Neuronal stem cell (in vitro differentiated cells): ENCODE data around the gene ANKEF1.

ENCODE experiments used
- DNase-seq: peaks from one replicate; pipeline ENCODE4 v3.0.0-alpha.2; 2013; ENCODE audit warnings: low spot score
- H2AFZ ChIP-seq: one replicate; pipeline ENCODE4 v1.6.1; 2013; ENCODE audit warnings: mild to moderate bottlenecking, low read length, inconsistent platforms
- H2AK5ac ChIP-seq: 2 replicates; pipeline ENCODE4 v1.6.1; 2013; ENCODE audit warnings: low read depth, mild to moderate bottlenecking, inconsistent platforms, low read length, moderate library complexity, mixed read lengths
- H2BK120ac ChIP-seq: 2 replicates; pipeline ENCODE4 v1.6.1; 2013; ENCODE audit warnings: low read depth, mild to moderate bottlenecking, inconsistent platforms, low read length, moderate library complexity, mixed read lengths
- H2BK12ac ChIP-seq: one replicate; pipeline ENCODE4 v1.6.1; 2013; ENCODE audit warnings: low read length, inconsistent platforms
- H2BK15ac ChIP-seq: 2 replicates; pipeline ENCODE4 v1.6.1; 2013; ENCODE audit warnings: mild to moderate bottlenecking, low read length, inconsistent platforms, mixed read lengths
- H2BK5ac ChIP-seq: one replicate; pipeline ENCODE4 v1.6.1; 2013; ENCODE audit warnings: inconsistent platforms, mild to moderate bottlenecking, low read length, moderate library complexity
- H3K14ac ChIP-seq: one replicate; pipeline ENCODE4 v1.6.1; 2013; ENCODE audit warnings: low read length, inconsistent platforms
- H3K18ac ChIP-seq: 2 replicates; pipeline ENCODE4 v1.6.1; 2013; ENCODE audit warnings: low read length, inconsistent platforms
- H3K23ac ChIP-seq: 2 replicates; pipeline ENCODE4 v1.6.1; 2013; ENCODE audit warnings: low read depth, mild to moderate bottlenecking, mixed read lengths, low read length, inconsistent platforms; ENCODE audit not compliant: poor library complexity
- H3K27ac ChIP-seq: replicated peaks from 3 replicates; pipeline ENCODE4 v1.5.1; 2013; ENCODE audit warnings: low read length, inconsistent platforms
- H3K27me3 ChIP-seq, 3 experiments: 2 replicates each; pipeline ENCODE4 v1.6.1; 2013; ENCODE audit warnings: low read length in 3 of 3, mild to moderate bottlenecking in 2 of 3, inconsistent platforms in 1 of 3, low read depth in 1 of 3, mixed read lengths in 1 of 3, moderate library complexity in 1 of 3; ENCODE audit not compliant: control insufficient read depth in 3 of 3, insufficient read depth in 3 of 3
- H3K36me3 ChIP-seq, 2 donors: replicated peaks in 1 of 2; 2 replicates each; pipeline ENCODE4 v1.6.1; 2013; ENCODE audit warnings: low read length in 2 of 2; ENCODE audit not compliant: control insufficient read depth in 2 of 2, insufficient read depth in 2 of 2
- H3K4ac ChIP-seq: 2 replicates; pipeline ENCODE4 v1.6.1; 2013; ENCODE audit warnings: inconsistent platforms, mild to moderate bottlenecking, low read length, moderate library complexity
- H3K4me1 ChIP-seq, 2 donors: 1 replicate in 1 of 2; 2 replicates in 1 of 2; pipeline ENCODE4 v1.6.1; 2013; ENCODE audit warnings: low read length in 2 of 2, low read depth in 1 of 2; ENCODE audit not compliant: control insufficient read depth in 2 of 2, insufficient read depth in 1 of 2
- H3K4me2 ChIP-seq: one replicate; pipeline ENCODE4 v1.6.1; 2013; ENCODE audit warnings: mild to moderate bottlenecking, low read length, inconsistent platforms; ENCODE audit not compliant: insufficient read depth, poor library complexity, severe bottlenecking
- H3K4me3 ChIP-seq, 2 donors: 2 replicates each; pipeline ENCODE4 v1.5.1; 2013; ENCODE audit warnings: low read length in 2 of 2, mild to moderate bottlenecking in 2 of 2, inconsistent platforms in 1 of 2, moderate library complexity in 1 of 2
- H3K79me1 ChIP-seq: one replicate; pipeline ENCODE4 v1.6.1; 2013; ENCODE audit warnings: low read depth, mild to moderate bottlenecking, inconsistent platforms, low read length, moderate library complexity
- H3K9ac ChIP-seq: one replicate; pipeline ENCODE4 v1.6.1; 2013; ENCODE audit warnings: mild to moderate bottlenecking, low read depth, low read length, inconsistent platforms; ENCODE audit not compliant: poor library complexity
- H3K9me3 ChIP-seq, 2 donors: replicated peaks in 1 of 2; 2 replicates each; pipeline versions ENCODE3 to v1.6.1; 2013; ENCODE audit warnings: low read length in 2 of 2, mild to moderate bottlenecking in 2 of 2, inconsistent platforms in 1 of 2, low read depth in 1 of 2, mixed read lengths in 1 of 2, moderate library complexity in 1 of 2; ENCODE audit not compliant: control insufficient read depth in 2 of 2, insufficient read depth in 1 of 2
- H4K8ac ChIP-seq: one replicate; pipeline ENCODE4 v1.6.1; 2013; ENCODE audit warnings: low read depth, mild to moderate bottlenecking, inconsistent platforms, low read length, moderate library complexity
- H4K91ac ChIP-seq: one replicate; pipeline ENCODE4 v1.6.1; 2013; ENCODE audit warnings: low read length, low read depth, mild to moderate bottlenecking, inconsistent platforms; ENCODE audit not compliant: poor library complexity
- WGBS, 2 donors: extraction: QIAGEN DNeasy Blood & Tissue Kit; methylation state at CpG; one replicate each; pipeline ENCODE4 v1.1.7; 2013; ENCODE audit warnings: missing lambda C conversion rate in 2 of 2, mixed read lengths in 1 of 2; ENCODE audit not compliant: insufficient read length in 2 of 2, insufficient replicate concordance in 1 of 2; ENCODE audit errors: extremely low coverage in 2 of 2; 5-methylcytosine and 5-hydroxymethylcytosine counted together

The ANKEF1 gene

GRCh38 chr20:10014431-10014830, 20.4 kb upstream of the ANKEF1 start:
- no peak overlapping the region for H3K27ac ChIP-seq
- no peak overlapping the region for H2AFZ ChIP-seq
- H2AK5ac ChIP-seq = no peak overlapping the region
- no peak overlapping the region for H3K14ac ChIP-seq
- H4K8ac ChIP-seq = no peak overlapping the region
- H3K4me3 ChIP-seq = no peak overlapping the region
- H4K91ac ChIP-seq = no peak overlapping the region
- H3K4me2 ChIP-seq = no peak overlapping the region
- H3K36me3 ChIP-seq = no peaks in the 10 kb centered on the region
- no peak overlapping the region for H2BK12ac ChIP-seq
- no peak for DNase-seq
- H3K23ac ChIP-seq = no peak overlapping the region
- H3K9ac ChIP-seq = no peak overlapping the region
- H3K4me1 ChIP-seq = no peaks in the 10 kb centered on the region
- no peak overlapping the region for H2BK15ac ChIP-seq
- H2BK120ac ChIP-seq = no peak overlapping the region
- WGBS, 2 donors = no CpG with 5 or more reads among the region's 5 CpGs
- no peak overlapping the region for H3K18ac ChIP-seq
- H2BK5ac ChIP-seq = no peak overlapping the region
- H3K9me3 ChIP-seq = no peaks in the 10 kb centered on the region
- no peak overlapping the region for H3K4ac ChIP-seq
- H3K79me1 ChIP-seq = no peaks in the 10 kb centered on the region
- no peaks in the 10 kb centered on the region for H3K27me3 ChIP-seq

- Histone ChIP-seq H3K27ac (no peak overlapping the region), H2BK12ac (no peak overlapping the region), H4K91ac (no peak overlapping the region), H3K4me3 (no peak overlapping the region), H3K4me1 (no peaks in the 10 kb centered on the region), H3K4me2 (no peak overlapping the region), H3K36me3 (no peaks in the 10 kb centered on the region), H3K79me1 (no peaks in the 10 kb centered on the region), H3K14ac (no peak overlapping the region), H2BK5ac (no peak overlapping the region), H2BK15ac (no peak overlapping the region), H3K4ac (no peak overlapping the region), H3K23ac (no peak overlapping the region), H3K27me3 (no peaks in the 10 kb centered on the region), H3K9ac (no peak overlapping the region), H2BK120ac (no peak overlapping the region), H4K8ac (no peak overlapping the region), H3K18ac (no peak overlapping the region), H2AK5ac (no peak overlapping the region), H3K9me3 (no peaks in the 10 kb centered on the region), H2AFZ (no peak overlapping the region)
- WGBS, 2 donors = no CpG with 5 or more reads among the region's 2 CpGs
- no peak for DNase-seq
These were observed 13.8 kb upstream of the ANKEF1 start for GRCh38 chr20:10020937-10021336.

GRCh38 chr20:10022625-10023024, 12.2 kb upstream of the ANKEF1 start:
- WGBS, 2 donors = no CpG with 5 or more reads among the region's 2 CpGs
- Histone ChIP-seq H3K36me3 (no peaks in the 10 kb centered on the region), H3K27me3 (no peaks in the 10 kb centered on the region), H2BK12ac (no peak overlapping the region), H2BK15ac (no peak overlapping the region), H3K79me1 (no peaks in the 10 kb centered on the region), H3K23ac (no peak overlapping the region), H2BK120ac (no peak overlapping the region), H2AK5ac (no peak overlapping the region), H3K18ac (no peak overlapping the region), H3K4me2 (no peak overlapping the region), H3K27ac (no peak overlapping the region), H4K8ac (no peak overlapping the region), H2BK5ac (no peak overlapping the region), H3K4me1 (no peaks in the 10 kb centered on the region), H3K4me3 (no peak overlapping the region), H4K91ac (no peak overlapping the region), H3K4ac (no peak overlapping the region), H3K9ac (no peak overlapping the region), H3K9me3 (no peaks in the 10 kb centered on the region), H2AFZ (no peak overlapping the region), H3K14ac (no peak overlapping the region)
- DNase-seq = no peak

- no peak overlapping the region for H4K8ac ChIP-seq
- no peaks in the 10 kb centered on the region for H3K9me3 ChIP-seq
- H3K4ac ChIP-seq = no peak overlapping the region
- H3K4me1 ChIP-seq = no peaks in the 10 kb centered on the region
- H3K27me3 ChIP-seq = no peaks in the 10 kb centered on the region
- no CpG with 5 or more reads among the region's 2 CpGs for WGBS, 2 donors
- no peak overlapping the region for H3K4me2 ChIP-seq
- no peak overlapping the region for H2AFZ ChIP-seq
- no peak overlapping the region for H2AK5ac ChIP-seq
- no peak overlapping the region for H2BK12ac ChIP-seq
- no peak overlapping the region for H3K9ac ChIP-seq
- no peak for DNase-seq
- H3K23ac ChIP-seq = no peak overlapping the region
- no peak overlapping the region for H4K91ac ChIP-seq
- H3K14ac ChIP-seq = no peak overlapping the region
- H3K4me3 ChIP-seq = no peak overlapping the region
- no peaks in the 10 kb centered on the region for H3K36me3 ChIP-seq
- H3K79me1 ChIP-seq = no peaks in the 10 kb centered on the region
- no peak overlapping the region for H2BK15ac ChIP-seq
- H3K27ac ChIP-seq = no peak overlapping the region
- no peak overlapping the region for H2BK5ac ChIP-seq
- no peak overlapping the region for H2BK120ac ChIP-seq
- H3K18ac ChIP-seq = no peak overlapping the region
These were observed 10.9 kb upstream of the ANKEF1 start for GRCh38 chr20:10023911-10024310.
